NCI-H1694 (cell line): ENCODE data around the gene CLCN7.

Source experiments
- DNase-seq: peaks from one replicate; lab custom pipeline; 2025; lab: John Stamatoyannopoulos, UW

CLCN7 gene

GRCh38 chr16:1464196-1464893 lies 10.5 kb downstream of the CLCN7 start:
- DNase-seq: no peak

- DNase-seq: no peak
These were observed 13.7 kb downstream of the CLCN7 start for GRCh38 chr16:1461146-1461545.

- no peak for DNase-seq
These were observed 14.2 kb downstream of the CLCN7 start for GRCh38 chr16:1460602-1461138.

- no peak for DNase-seq
These were observed 14.9 kb downstream of the CLCN7 start for GRCh38 chr16:1459967-1460366.

GRCh38 chr16:1458977-1459341 lies 15.9 kb downstream of the CLCN7 start:
- no peak for DNase-seq

- DNase-seq: no peak
These were observed 16.4 kb downstream of the CLCN7 start for GRCh38 chr16:1458336-1458976.

- no peak for DNase-seq
These were observed 17.2 kb downstream of the CLCN7 start for GRCh38 chr16:1457489-1458245.

GRCh38 chr16:1456951-1457350 lies 17.9 kb downstream of the CLCN7 start:
- DNase-seq: no peak

GRCh38 chr16:1455190-1456171 lies 19.3 kb downstream of the CLCN7 start:
- no peak for DNase-seq

- DNase-seq: no peak
These were observed 20.3 kb downstream of the CLCN7 start for GRCh38 chr16:1454561-1454960.

- DNase-seq: no peak
These were observed 21.5 kb downstream of the CLCN7 start for GRCh38 chr16:1453316-1453715.

- DNase-seq: no peak
These were observed 22.3 kb downstream of the CLCN7 start for GRCh38 chr16:1452530-1452929.

- no peak for DNase-seq
These were observed 23.0 kb downstream of the CLCN7 start for GRCh38 chr16:1451702-1452392.

- DNase-seq: no peak
These were observed 24.0 kb downstream of the CLCN7 start for GRCh38 chr16:1450841-1451240.

- DNase-seq: no peak
These were observed 24.6 kb downstream of the CLCN7 start for GRCh38 chr16:1450218-1450617.

- DNase-seq: no peak
These were observed 25.5 kb downstream of the CLCN7 start for GRCh38 chr16:1449201-1449788.

GRCh38 chr16:1448536-1449116 lies 26.2 kb downstream of the CLCN7 start:
- no peak for DNase-seq

GRCh38 chr16:1447965-1448364 lies 26.9 kb downstream of the CLCN7 start:
- no peak for DNase-seq

GRCh38 chr16:1446296-1447080 lies 28.3 kb downstream of the CLCN7 start:
- DNase-seq: no peak
